ENCODE measurements around the gene FTO. TPM values are rescaled to one million over a fixed set of nuclear protein-coding genes. Genes with fewer than 3 reads are reported as not detected.
A peak's percentile ranks its signal among the peaks of the same experiment; 100 is the strongest.

Gene FTO
- total and polyA plus RNA-seq, 2 of the 13 experiments (the other 11 are each of a cell fraction or from before 2014, with no cell fraction given) = 41.6 to 55.8 TPM

GRCh38 chr16:54175169-54175551 is 471.2 kb downstream of the FTO start (continued):
- no peak for TF ChIP-seq NR2F1 (CRISPR knock-in tag; IDR thresholded peaks at IDR 0.05)
- no peak for TF ChIP-seq ZMYM4 (CRISPR knock-in tag; IDR thresholded peaks at IDR 0.05)
- TF ChIP-seq RBM22 (optimal IDR thresholded peaks at IDR 0.05; ENCODE audit: low read length) = no peak
- no peak for TF ChIP-seq ZNF142 (CRISPR knock-in tag; IDR thresholded peaks at IDR 0.05)
- TF ChIP-seq, protein P1, sequence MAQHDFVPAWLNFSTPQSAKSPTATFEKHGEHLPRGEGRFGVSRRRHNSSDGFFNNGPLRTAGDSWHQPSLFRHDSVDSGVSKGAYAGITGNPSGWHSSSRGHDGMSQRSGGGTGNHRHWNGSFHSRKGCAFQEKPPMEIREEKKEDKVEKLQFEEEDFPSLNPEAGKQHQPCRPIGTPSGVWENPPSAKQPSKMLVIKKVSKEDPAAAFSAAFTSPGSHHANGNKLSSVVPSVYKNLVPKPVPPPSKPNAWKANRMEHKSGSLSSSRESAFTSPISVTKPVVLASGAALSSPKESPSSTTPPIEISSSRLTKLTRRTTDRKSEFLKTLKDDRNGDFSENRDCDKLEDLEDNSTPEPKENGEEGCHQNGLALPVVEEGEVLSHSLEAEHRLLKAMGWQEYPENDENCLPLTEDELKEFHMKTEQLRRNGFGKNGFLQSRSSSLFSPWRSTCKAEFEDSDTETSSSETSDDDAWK (CRISPR knock-in tag; IDR thresholded peaks at IDR 0.05) = no peak
- TF ChIP-seq SIX4 (CRISPR knock-in tag; IDR thresholded peaks at IDR 0.05) = no peak
- TF ChIP-seq TRIM22 (IDR thresholded peaks at IDR 0.05) = no peak
- no peak for TF ChIP-seq ZNF282 (IDR thresholded peaks at IDR 0.05; ENCODE audit: partially characterized antibody)
- peak; percentile 80; the same call in 1 of the 2 replicates for TF ChIP-seq ZNF251 (CRISPR knock-in tag; IDR thresholded peaks at IDR 0.05)
- TF ChIP-seq ZNF441 (CRISPR knock-in tag; IDR thresholded peaks at IDR 0.05; ENCODE audit: borderline replicate concordance) = no peak
- no peak for TF ChIP-seq ZFP41 (CRISPR knock-in tag; IDR thresholded peaks at IDR 0.05; ENCODE audit: borderline replicate concordance)
- TF ChIP-seq, protein P2, sequence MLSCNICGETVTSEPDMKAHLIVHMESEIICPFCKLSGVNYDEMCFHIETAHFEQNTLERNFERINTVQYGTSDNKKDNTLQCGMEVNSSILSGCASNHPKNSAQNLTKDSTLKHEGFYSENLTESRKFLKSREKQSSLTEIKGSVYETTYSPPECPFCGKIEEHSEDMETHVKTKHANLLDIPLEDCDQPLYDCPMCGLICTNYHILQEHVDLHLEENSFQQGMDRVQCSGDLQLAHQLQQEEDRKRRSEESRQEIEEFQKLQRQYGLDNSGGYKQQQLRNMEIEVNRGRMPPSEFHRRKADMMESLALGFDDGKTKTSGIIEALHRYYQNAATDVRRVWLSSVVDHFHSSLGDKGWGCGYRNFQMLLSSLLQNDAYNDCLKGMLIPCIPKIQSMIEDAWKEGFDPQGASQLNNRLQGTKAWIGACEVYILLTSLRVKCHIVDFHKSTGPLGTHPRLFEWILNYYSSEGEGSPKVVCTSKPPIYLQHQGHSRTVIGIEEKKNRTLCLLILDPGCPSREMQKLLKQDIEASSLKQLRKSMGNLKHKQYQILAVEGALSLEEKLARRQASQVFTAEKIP (CRISPR knock-in tag; IDR thresholded peaks at IDR 0.05; ENCODE audit: borderline replicate concordance) = no peak
- 0 out of 2 replicates have a peak, but pooled peaks have one; percentile 59 for TF ChIP-seq ZKSCAN8 (CRISPR knock-in tag; IDR thresholded peaks at IDR 0.05; ENCODE audit: borderline replicate concordance)
- no peak for TF ChIP-seq NFIB (CRISPR knock-in tag; IDR thresholded peaks at IDR 0.05; ENCODE audit: borderline replicate concordance)
- TF ChIP-seq ATRX (CRISPR knock-in tag; IDR thresholded peaks at IDR 0.05; ENCODE audit: borderline replicate concordance) = no peak
- no peak for TF ChIP-seq RXRA (CRISPR knock-in tag; IDR thresholded peaks at IDR 0.05)
- TF ChIP-seq ZBTB34 (CRISPR knock-in tag; IDR thresholded peaks at IDR 0.05) = no peak
- TF ChIP-seq ONECUT2 (CRISPR knock-in tag; IDR thresholded peaks at IDR 0.05) = peak; percentile 66
- TF ChIP-seq RFX5 (IDR thresholded peaks at IDR 0.05; ENCODE audit: low read depth, low read length) = no peak
- no peak for TF ChIP-seq RELA (CRISPR knock-in tag; IDR thresholded peaks at IDR 0.05)
